SH-SY5Y (cell line): Measurements from ENCODE around the gene C4B.

Experiments
- GATA2 ChIP-seq: IDR thresholded peaks from 2 replicates; pipeline ENCODE4 v1.6.1; 2011; ENCODE audit warnings: mild to moderate bottlenecking, low read depth, low read length
- GATA3 ChIP-seq: IDR thresholded peaks from 2 replicates; pipeline ENCODE4 v1.6.1; 2011; ENCODE audit warnings: low read depth, mild to moderate bottlenecking, low read length, moderate library complexity

DNA sequence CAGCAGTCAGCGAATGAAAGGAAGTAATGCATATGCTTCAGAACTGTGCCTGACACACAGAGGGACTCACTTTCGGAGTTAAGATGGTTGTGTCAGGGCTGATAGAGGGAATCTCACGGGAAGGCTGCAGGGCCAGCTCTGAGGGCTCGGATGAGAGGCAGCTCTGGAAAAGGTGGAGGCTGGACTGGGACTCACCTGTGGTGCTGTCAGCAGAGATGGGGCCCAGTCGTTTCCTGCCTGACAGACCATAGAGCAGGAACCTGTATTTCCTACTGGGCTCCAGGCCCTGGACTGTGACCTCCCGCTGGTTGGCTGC is 32.9 kb downstream of the C4B start:
- TF ChIP-seq GATA3 (no peak), GATA2 (no peak)
